Kidney epithelial cell (primary cell): ENCODE results near the gene MDM4. TPM values are rescaled to one million over a fixed set of nuclear protein-coding genes. Genes with fewer than 3 reads are reported as not detected.

Experiments used
- DNase-seq: peaks from one replicate; pipeline ENCODE4 v3.0.0-alpha.2; 2010; ENCODE audit warnings: low read depth
- H3K27me3 ChIP-seq: 2 replicates; pipeline ENCODE4 v1.6.0; 2011; ENCODE audit warnings: low read length; ENCODE audit not compliant: control insufficient read depth, insufficient read depth
- H3K36me3 ChIP-seq: 2 replicates; pipeline ENCODE4 v1.5.1; 2011; ENCODE audit warnings: low read length; ENCODE audit not compliant: control insufficient read depth, insufficient read depth
- H3K4me3 ChIP-seq: 2 replicates; pipeline ENCODE4 v1.5.1; 2011; ENCODE audit warnings: low read depth, mild to moderate bottlenecking, control low read depth, low read length
- total RNA-seq: library from RNA; depleted of rRNA; stranded (reverse); fragments of >200 nt; gene quantifications from 2 replicates; pipeline ENCODE4 v1.2.3, GENCODE V29; 2015
- TF ChIP-seq, protein P1 (sequence below): IDR thresholded peaks from 2 replicates; pipeline ENCODE4 v1.5.1; 2011; ENCODE audit warnings: mild to moderate bottlenecking, moderate library complexity, low read length, control low read depth, inconsistent platforms; ENCODE audit not compliant: insufficient read depth, poor library complexity, severe bottlenecking

Gene MDM4
- total RNA-seq, 1 donor from 2014 or later, result 21.0 TPM

DNA sequence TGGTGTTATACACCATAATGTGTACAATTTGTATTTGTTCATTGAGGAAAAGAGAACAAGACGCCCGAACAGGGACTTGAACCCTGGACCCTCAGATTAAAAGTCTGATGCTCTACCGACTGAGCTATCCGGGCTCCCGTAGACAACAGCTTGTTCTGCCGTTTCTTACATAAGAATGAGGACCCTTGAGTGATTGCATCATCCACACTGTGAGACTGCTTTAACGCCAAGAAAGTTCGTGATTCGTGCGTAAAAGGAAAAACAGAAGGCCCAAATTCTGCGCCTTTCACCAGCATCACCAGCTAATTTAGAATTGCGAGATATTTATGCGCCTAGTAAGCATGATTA, 9.3 kb upstream of the MDM4 start:
- DNase-seq, result no peak
- TF ChIP-seq, protein P1, sequence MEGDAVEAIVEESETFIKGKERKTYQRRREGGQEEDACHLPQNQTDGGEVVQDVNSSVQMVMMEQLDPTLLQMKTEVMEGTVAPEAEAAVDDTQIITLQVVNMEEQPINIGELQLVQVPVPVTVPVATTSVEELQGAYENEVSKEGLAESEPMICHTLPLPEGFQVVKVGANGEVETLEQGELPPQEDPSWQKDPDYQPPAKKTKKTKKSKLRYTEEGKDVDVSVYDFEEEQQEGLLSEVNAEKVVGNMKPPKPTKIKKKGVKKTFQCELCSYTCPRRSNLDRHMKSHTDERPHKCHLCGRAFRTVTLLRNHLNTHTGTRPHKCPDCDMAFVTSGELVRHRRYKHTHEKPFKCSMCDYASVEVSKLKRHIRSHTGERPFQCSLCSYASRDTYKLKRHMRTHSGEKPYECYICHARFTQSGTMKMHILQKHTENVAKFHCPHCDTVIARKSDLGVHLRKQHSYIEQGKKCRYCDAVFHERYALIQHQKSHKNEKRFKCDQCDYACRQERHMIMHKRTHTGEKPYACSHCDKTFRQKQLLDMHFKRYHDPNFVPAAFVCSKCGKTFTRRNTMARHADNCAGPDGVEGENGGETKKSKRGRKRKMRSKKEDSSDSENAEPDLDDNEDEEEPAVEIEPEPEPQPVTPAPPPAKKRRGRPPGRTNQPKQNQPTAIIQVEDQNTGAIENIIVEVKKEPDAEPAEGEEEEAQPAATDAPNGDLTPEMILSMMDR, result no peak
- Histone ChIP-seq H3K4me3 (peak overlapping the region; percentile 37), H3K36me3 (no peaks in the 10 kb centered on the region), H3K27me3 (no peaks in the 10 kb centered on the region)

DNA sequence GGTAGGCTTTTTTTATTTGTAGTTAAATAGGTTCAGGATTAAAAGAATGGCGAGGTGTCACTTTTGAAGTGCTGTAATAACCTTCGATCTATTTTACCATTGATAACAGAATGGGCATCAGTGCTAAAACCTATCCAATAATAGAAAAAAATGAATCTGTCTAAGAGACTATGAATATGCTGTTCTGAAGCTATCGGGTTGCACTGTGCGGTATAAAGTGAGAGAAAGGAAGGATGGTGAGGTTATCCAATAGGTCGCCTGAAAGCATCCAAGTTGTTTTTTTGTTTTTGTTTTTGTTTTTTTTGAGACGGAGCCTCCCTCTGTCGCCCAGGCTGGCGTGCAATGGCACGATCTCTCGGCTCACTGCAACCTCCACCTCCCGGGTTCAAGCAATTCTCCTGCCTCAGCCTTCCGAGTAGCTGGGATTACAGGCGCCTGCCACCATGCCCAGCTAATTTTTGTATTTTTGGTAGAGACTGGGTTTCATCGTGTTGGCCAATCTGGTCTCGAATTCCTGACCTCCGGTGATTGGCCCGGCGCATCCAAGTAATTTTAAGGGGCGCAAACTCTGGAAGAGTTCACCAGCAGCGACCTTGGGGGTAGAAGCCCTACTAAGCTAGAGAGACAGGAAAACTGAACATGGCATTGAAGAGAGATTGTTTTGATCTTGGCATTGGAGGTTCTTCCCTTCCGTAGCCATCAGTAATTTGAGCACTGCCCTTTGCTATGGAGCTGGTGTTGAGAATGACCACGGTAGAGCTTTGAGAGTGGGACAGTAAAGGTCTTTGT, 8.7 kb upstream of the MDM4 start:
- TF ChIP-seq, protein P1, result no peak
- Histone ChIP-seq H3K36me3 (no peaks in the 10 kb centered on the region), H3K4me3 (peak overlapping the region; percentile 37), H3K27me3 (no peaks in the 10 kb centered on the region)
- DNase-seq, result no peak

DNA sequence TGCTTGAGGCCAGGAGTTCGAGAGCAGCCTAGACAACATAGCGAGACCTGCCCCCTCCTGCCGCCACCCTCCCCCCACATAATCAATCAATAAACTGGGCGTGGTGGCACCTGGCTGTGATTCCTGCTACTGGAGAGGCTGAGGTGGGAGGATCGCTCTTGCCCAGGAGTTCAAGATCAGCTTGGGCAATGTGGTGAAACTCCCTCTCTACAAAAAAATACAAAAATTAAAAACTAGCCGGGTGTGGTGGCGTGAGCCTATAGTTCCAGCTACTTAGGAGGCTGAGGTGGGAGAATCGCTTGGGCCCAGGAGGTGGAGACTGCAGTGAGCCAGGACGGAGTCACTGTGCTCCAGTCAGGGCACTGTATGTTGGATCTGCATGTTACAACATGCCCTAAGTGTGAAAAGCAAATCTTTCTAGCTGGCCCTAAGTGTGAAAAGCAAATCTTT, 7.0 kb upstream of the MDM4 start:
- Histone ChIP-seq H3K4me3 (no peak overlapping the region), H3K27me3 (no peaks in the 10 kb centered on the region), H3K36me3 (no peaks in the 10 kb centered on the region)
- TF ChIP-seq, protein P1, result no peak
- no peak for DNase-seq

DNA sequence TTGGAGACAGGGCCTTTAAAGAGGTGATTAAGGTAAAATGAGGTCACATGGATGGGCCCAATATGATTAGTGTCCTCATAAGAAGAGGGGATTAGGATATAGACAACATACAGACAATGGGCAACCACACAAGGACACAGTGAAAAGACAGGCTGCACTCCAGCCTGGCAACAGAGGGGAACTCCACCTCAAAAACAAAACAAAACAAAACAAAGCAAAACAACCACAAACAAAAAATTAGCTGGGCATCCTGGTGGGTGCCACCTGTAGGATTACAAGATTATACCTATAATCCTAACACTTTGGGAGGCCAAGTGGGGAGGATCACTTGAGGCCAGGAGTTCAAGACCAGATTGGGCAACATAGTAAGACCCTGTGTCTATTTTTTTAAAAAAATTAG, 4.8 kb upstream of the MDM4 start:
- Histone ChIP-seq H3K4me3 (no peak overlapping the region), H3K27me3 (no peaks in the 10 kb centered on the region), H3K36me3 (no peaks in the 10 kb centered on the region)
- no peak for DNase-seq
- TF ChIP-seq, protein P1, result no peak

DNA sequence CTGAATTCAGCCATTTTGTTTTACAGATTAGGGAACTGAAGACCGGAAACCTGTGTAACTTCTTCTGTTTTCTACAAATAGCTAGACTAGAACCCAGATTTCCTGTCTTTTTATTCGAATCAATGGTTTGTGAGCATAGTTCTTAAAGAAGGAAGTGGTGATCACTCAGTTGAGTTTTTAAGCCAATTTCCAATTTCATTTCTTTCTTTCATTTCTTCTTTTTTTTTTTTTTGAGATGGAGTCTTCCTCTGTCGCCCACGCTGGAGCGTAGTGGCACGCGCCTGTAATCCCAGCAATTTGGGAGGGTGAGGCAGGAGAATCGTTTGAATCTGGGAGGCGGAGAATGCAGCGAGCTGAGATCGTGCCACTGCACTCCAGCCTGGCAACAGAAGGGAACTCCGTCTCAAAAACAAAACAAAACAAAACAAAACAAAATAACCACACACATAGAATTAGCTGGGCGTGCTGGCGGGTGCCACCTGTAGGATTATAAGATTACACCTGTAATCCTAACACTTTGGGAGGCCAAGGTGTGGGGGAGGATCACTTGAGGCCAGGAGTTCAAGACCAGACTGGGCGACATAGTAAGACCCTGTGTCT, 3.0 kb upstream of the MDM4 start:
- Histone ChIP-seq H3K4me3 (no peak overlapping the region), H3K36me3 (no peaks in the 10 kb centered on the region), H3K27me3 (no peaks in the 10 kb centered on the region)
- TF ChIP-seq, protein P1, result no peak
- no peak for DNase-seq
